Activated CD4-positive, alpha-beta T cell treated with anti-CD3 and anti-CD28 coated beads for 48 hours (primary cell): ENCODE measurements around the gene PIEZO1.

Source experiments
- DNase-seq: peaks from one replicate; pipeline ENCODE4 v3.0.0-alpha.2; 2020

PIEZO1 gene

GRCh38 chr16:88763502-88764053 lies 21.4 kb downstream of the PIEZO1 start:
- no peak for DNase-seq

GRCh38 chr16:88762941-88763340 lies 22.1 kb downstream of the PIEZO1 start:
- DNase-seq = no peak

- DNase-seq = no peak
Measured at GRCh38 chr16:88762258-88762870, 22.7 kb downstream of the PIEZO1 start.

GRCh38 chr16:88761830-88762229 lies 23.2 kb downstream of the PIEZO1 start:
- no peak for DNase-seq

DNA sequence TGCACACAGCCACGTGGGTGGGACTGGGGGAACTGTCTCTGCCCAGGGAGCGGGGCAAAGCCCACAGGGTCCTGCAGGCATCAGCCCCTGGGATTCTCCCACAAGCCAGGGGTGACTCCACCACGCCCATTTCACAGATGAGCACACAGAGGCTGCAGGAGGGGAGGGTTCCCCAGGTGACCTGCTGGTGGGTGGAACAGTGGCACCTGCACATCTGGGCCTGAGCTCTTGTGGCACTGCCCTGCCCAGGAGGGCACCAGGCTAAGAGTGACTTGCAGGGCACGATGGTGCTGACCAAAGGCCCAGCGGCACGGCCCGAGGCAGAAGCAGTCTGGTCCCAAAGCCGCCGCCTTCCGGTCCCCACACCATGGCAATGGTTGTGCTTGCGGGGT lies 23.9 kb downstream of the PIEZO1 start:
- DNase-seq = no peak

GRCh38 chr16:88760424-88761142 lies 24.4 kb downstream of the PIEZO1 start:
- DNase-seq = no peak

- no peak for DNase-seq
Measured at GRCh38 chr16:88759976-88760350, 25.1 kb downstream of the PIEZO1 start.

GRCh38 chr16:88759245-88759975 lies 25.6 kb downstream of the PIEZO1 start:
- peak; percentile 48 for DNase-seq

DNA sequence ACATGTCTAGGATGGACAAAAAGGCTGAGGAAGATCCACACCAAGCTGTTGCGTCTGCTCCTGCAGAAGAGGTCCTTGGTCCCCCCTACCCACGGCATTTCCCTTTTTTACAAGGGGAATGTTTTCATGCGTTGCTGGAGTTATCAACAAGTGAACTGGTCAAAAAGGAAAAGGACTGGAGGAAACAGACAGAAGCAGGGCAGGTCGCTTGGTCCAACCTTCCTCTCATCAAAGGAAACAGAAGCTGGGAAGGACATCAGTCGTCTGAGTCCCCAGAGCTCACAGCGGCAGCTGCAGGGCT lies 26.1 kb downstream of the PIEZO1 start:
- no peak for DNase-seq

DNA sequence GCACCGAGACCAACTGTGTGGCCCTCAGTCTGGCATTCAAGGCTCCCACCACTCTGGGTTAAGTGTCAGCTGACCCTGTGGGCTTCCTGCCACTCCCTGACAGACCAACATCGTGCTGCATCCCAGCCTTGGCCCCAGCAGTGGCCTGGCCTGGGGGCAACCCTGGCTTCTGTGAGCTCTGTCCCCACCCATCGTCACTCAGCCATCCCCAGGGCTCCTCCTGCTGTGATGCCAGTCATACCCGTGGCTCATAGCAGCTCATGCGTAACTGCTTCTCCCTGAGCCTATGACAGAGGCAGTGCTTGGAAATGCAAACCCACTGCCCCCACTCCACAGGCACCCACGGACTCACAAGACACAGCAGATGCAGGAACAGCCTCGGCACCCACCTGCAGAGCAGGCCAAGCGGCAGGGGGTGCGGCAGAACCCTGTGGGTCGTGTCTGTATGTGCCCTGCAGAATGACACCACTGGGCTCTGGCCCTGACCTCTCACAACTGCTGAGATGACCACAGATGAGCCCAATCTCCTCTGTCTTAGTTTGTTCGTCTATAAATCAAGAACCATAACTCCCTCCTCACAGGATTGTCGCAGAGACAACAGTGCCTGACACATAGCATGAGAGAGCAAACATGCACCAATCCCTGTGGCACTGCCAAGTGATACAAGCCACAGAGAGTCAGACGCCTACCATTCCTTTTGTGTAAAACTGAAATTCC lies 26.6 kb downstream of the PIEZO1 start:
- DNase-seq = no peak

DNA sequence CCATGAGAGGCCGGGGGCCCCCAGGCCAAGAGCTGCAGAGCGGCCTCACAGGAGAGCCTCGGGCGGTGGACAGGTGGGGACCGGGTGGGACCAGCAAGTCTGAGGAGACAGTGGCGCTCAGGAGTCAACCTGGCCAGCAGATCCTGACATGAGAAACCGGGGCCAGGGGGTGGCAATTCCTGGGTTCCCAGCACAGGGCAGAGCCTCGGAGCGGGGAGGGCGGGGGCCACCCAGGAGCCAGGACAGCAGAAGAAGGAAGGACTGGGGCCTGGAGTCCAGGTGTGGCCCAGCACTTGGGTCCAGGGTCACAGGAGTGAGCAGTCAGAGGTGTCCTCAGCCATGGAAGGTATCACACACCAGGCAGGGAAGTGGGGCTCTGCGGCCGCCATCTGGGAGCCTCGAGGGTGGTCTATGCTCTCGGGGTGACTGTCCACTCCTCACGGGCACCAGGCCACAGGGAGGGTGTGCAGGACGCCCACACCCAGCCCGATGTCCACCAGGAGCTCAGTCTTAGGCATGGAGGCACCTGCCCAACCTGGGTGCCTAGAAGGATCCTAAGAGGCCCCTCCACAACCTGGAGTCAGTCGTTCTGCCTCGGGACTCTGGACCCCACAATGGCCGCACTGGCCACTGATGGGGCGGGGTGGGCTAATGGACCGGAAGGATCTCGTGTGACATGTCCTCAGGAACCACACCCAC lies 29.1 kb downstream of the PIEZO1 start:
- DNase-seq = no peak

- peak; percentile 25 for DNase-seq
Measured at GRCh38 chr16:88754912-88755744, 29.9 kb downstream of the PIEZO1 start.

- no peak for DNase-seq
Measured at GRCh38 chr16:88754109-88754911, 30.7 kb downstream of the PIEZO1 start.

DNA sequence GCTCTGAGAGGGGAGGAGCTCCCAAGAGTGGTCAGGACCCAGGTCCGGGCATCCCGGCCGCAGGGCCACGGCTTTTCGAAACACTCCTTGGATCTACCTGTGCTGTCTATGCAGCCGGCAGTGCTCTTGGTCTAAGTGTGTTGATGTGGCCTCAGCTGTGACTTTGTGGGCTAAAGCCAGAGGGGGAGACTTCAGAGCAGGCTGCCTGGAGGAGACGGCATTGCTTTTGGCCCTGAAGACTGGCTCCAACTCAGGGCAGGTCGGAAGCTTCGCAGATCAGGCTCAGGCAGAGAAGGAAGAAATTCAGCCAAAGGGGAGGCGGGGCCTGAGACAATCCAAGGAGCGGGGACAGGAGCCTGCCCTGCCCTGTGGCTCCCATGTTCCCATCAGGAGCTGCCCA lies 31.4 kb downstream of the PIEZO1 start:
- DNase-seq = no peak

GRCh38 chr16:88753191-88753590 lies 31.8 kb downstream of the PIEZO1 start:
- DNase-seq = no peak

- no peak for DNase-seq
Measured at GRCh38 chr16:88752386-88753002, 32.5 kb downstream of the PIEZO1 start.

- no peak for DNase-seq
Measured at GRCh38 chr16:88750854-88751253, 34.2 kb downstream of the PIEZO1 start.

- DNase-seq = no peak
Measured at GRCh38 chr16:88749358-88749757, 35.7 kb downstream of the PIEZO1 start.

GRCh38 chr16:88748364-88748763 lies 36.7 kb downstream of the PIEZO1 start:
- no peak for DNase-seq

- DNase-seq = peak; percentile 63
Measured at GRCh38 chr16:88747588-88748301, 37.3 kb downstream of the PIEZO1 start.
